Measurements from ENCODE around the gene ABAT.
"Not testable (repeated sequence)": the region's sequence is repeated elsewhere in the genome, so short reads cannot be mapped to it uniquely, and the experiment has no call there.

Gene ABAT

GRCh38 chr16:8775359-8775758 lies 100.9 kb downstream of the ABAT start:
- no peak overlapping the region for H3K4me3 ChIP-seq (ENCODE audit: low read depth, low read length)
- no peak for TF ChIP-seq CTCF (IDR thresholded peaks at IDR 0.05; ENCODE audit: control insufficient read depth, extremely low read depth, insufficient read depth)
- no peak for DNase-seq (ENCODE audit: low read depth)

GRCh38 chr16:8776129-8776584 lies 101.7 kb downstream of the ABAT start:
- no peak for TF ChIP-seq CTCF (IDR thresholded peaks at IDR 0.05; ENCODE audit: control insufficient read depth, extremely low read depth, insufficient read depth)
- no peak for DNase-seq (ENCODE audit: low read depth)
- H3K4me3 ChIP-seq (ENCODE audit: low read depth, low read length) = no peak overlapping the region

GRCh38 chr16:8777217-8777616 lies 102.8 kb downstream of the ABAT start:
- no peak overlapping the region for H3K4me3 ChIP-seq (ENCODE audit: low read depth, low read length)
- no peak for TF ChIP-seq CTCF (IDR thresholded peaks at IDR 0.05; ENCODE audit: control insufficient read depth, extremely low read depth, insufficient read depth)
- no peak for DNase-seq (ENCODE audit: low read depth)

GRCh38 chr16:8781797-8782196 lies 107.4 kb downstream of the ABAT start:
- no peak for DNase-seq (ENCODE audit: low read depth)
- no peak for TF ChIP-seq CTCF (IDR thresholded peaks at IDR 0.05; ENCODE audit: control insufficient read depth, extremely low read depth, insufficient read depth)
- H3K4me3 ChIP-seq (ENCODE audit: low read depth, low read length) = no peak overlapping the region

- no peak for DNase-seq (ENCODE audit: low read depth)
- no peak for TF ChIP-seq CTCF (IDR thresholded peaks at IDR 0.05; ENCODE audit: control insufficient read depth, extremely low read depth, insufficient read depth)
- no peak overlapping the region for H3K4me3 ChIP-seq (ENCODE audit: low read depth, low read length)
Observed at GRCh38 chr16:8782673-8783072, 108.3 kb downstream of the ABAT start.

- no peak for DNase-seq (ENCODE audit: low read depth)
- H3K4me3 ChIP-seq (ENCODE audit: low read depth, low read length) = no peak overlapping the region
- no peak for TF ChIP-seq CTCF (IDR thresholded peaks at IDR 0.05; ENCODE audit: control insufficient read depth, extremely low read depth, insufficient read depth)
Observed at GRCh38 chr16:8785408-8785807, 111.0 kb downstream of the ABAT start.

GRCh38 chr16:8786316-8786715 lies 111.9 kb downstream of the ABAT start:
- not testable (repeated sequence) for DNase-seq (ENCODE audit: low read depth); H3K4me3 ChIP-seq (ENCODE audit: low read depth, low read length)
